ENCODE data around the gene PARVA.

- TF ChIP-seq POLR2A (IDR thresholded peaks at IDR 0.05) (no peak), CTCF (IDR thresholded peaks at IDR 0.05) (no peak), EP300 (IDR thresholded peaks at IDR 0.05) (no peak)
Measured at GRCh38 chr11:12581923-12582322, 204.6 kb downstream of the PARVA start.
